A549 (cell line): ENCODE results near the gene KIF7. TPM values are rescaled to one million over a fixed set of nuclear protein-coding genes. Genes with fewer than 3 reads are reported as not detected.
A peak's percentile ranks its signal among the peaks of the same experiment; 100 is the strongest.

Experiments
- ATAC-seq, 2 experiments: fragments of 200-7000 bp in 1 of 2; fragments of >200 bp in 1 of 2; cut with Nextera tagmentation in 1 of 2; cut with Tn5 transposase in 1 of 2; 3 replicates each; pipeline versions ENCODE4 v1.8.0 to v1.9.1; 2018 to 2020; ENCODE audit warnings: mild to moderate bottlenecking in 1 of 2, moderate library complexity in 1 of 2
- CTCF ChIA-PET: fragments of 300-600 bp; sonication (Branson Sonifier 250); formaldehyde crosslinking; extraction: SDS; loops from one replicate; lab custom pipeline; 2021; ENCODE audit warnings: antibody characterized with exemption, inconsistent platforms; lab: Yijun Ruan, JAX
- POLR2A ChIA-PET: fragments of 350-600 bp; formaldehyde crosslinking; extraction: SDS; loops from one replicate; lab custom pipeline; 2021; ENCODE audit warnings: antibody characterized with exemption, inconsistent platforms; lab: Yijun Ruan, JAX
- DNase-seq, 2 experiments: peaks; one replicate each; pipeline versions ENCODE4 v3.0.0 to v3.0.0-alpha.2; 2011 to 2016; ENCODE audit warnings: low read depth in 1 of 2, low spot score in 1 of 2
- FAIRE-seq: peaks from 2 replicates; lab custom pipeline; 2011; peaks lifted over from hg19 to GRCh38; lab: Jason Lieb, UNC
- H3K27ac ChIP-seq, 2 experiments: fragments of >200 bp; sonication (Bioruptor Twin); formaldehyde crosslinking; 3 replicates each; pipeline ENCODE4 v1.5.1; 2016 to 2017
- H3K4me1 ChIP-seq: fragments of >200 bp; sonication (Bioruptor Twin); formaldehyde crosslinking; 3 replicates; pipeline ENCODE4 v1.6.1; 2016
- H3K4me2 ChIP-seq: fragments of >200 bp; sonication (Bioruptor Twin); formaldehyde crosslinking; 3 replicates; pipeline ENCODE4 v1.6.1; 2016
- H3K4me3 ChIP-seq: fragments of >200 bp; sonication (Bioruptor Twin); formaldehyde crosslinking; 3 replicates; pipeline ENCODE4 v1.5.1; 2016
- H3K9me3 ChIP-seq: fragments of >200 bp; sonication (Bioruptor Twin); formaldehyde crosslinking; 3 replicates; pipeline ENCODE4 v1.6.1; 2016
- BHLHE40 ChIP-seq: IDR thresholded peaks from 2 replicates; pipeline ENCODE4 v1.6.1; 2012; ENCODE audit warnings: low read depth, low read length, inconsistent platforms
- CBX2 ChIP-seq: fragments of 200-600 bp; sonication (generic); IDR thresholded peaks from 2 replicates; pipeline ENCODE4 v1.6.1; 2016; ENCODE audit warnings: low read depth, mild to moderate bottlenecking, borderline replicate concordance
- CEBPB ChIP-seq, 2 experiments: fragments of >200 bp in 1 of 2; sonication (Bioruptor Twin) in 1 of 2; formaldehyde crosslinking in 1 of 2; IDR thresholded peaks; 2 replicates each; pipeline ENCODE4 v1.6.1; 2012 to 2016
- CHD2 ChIP-seq: fragments of 150-350 bp; IDR thresholded peaks from 2 replicates; pipeline ENCODE4 v1.6.1; 2014; ENCODE audit warnings: low read length; ENCODE audit not compliant: partially characterized antibody
- E2F6 ChIP-seq: IDR thresholded peaks from 2 replicates; pipeline ENCODE4 v1.6.1; 2012; ENCODE audit warnings: low read depth, borderline replicate concordance
- EHF ChIP-seq: fragments of 250-450 bp; sonication (Bioruptor Pico); IDR thresholded peaks from 2 replicates; pipeline ENCODE4 v1.5.0; 2020; ENCODE audit warnings: mild to moderate bottlenecking
- EHMT2 ChIP-seq: fragments of 200-600 bp; sonication (generic); IDR thresholded peaks from 2 replicates; pipeline ENCODE4 v1.6.1; 2016; ENCODE audit warnings: antibody characterized with exemption, low read depth, mild to moderate bottlenecking, moderate library complexity
- EP300 ChIP-seq, 2 experiments: fragments of >200 bp; sonication (Bioruptor Twin); formaldehyde crosslinking; IDR thresholded peaks; 2 replicates in 1 of 2; 3 replicates in 1 of 2; pipeline ENCODE4 v1.6.1; 2016 to 2017
- ESRRA ChIP-seq: fragments of 150-350 bp; IDR thresholded peaks from 2 replicates; pipeline ENCODE4 v1.6.1; 2014; ENCODE audit warnings: mild to moderate bottlenecking, low read length, borderline replicate concordance
- FOSL2 ChIP-seq, 2 experiments: fragments of 450-650 bp in 1 of 2; fragments of >200 bp in 1 of 2; sonication (Bioruptor Twin) in 1 of 2; formaldehyde crosslinking; IDR thresholded peaks; 2 replicates each; pipeline versions ENCODE4 v1.5.0 to v1.6.1; 2016 to 2020; ENCODE audit warnings: mild to moderate bottlenecking in 1 of 2, moderate library complexity in 1 of 2
- FOXS1 ChIP-seq: fragments of 250-450 bp; sonication (Bioruptor Pico); IDR thresholded peaks from 2 replicates; pipeline ENCODE4 v1.5.0; 2020; ENCODE audit warnings: mild to moderate bottlenecking, moderate library complexity
- HDAC2 ChIP-seq: fragments of 200-600 bp; sonication (generic); IDR thresholded peaks from 2 replicates; pipeline ENCODE4 v1.6.1; 2016
- HEYL ChIP-seq: fragments of 250-450 bp; sonication (Bioruptor Pico); IDR thresholded peaks from 2 replicates; pipeline ENCODE4 v1.8.0; 2021; ENCODE audit warnings: mild to moderate bottlenecking, moderate library complexity
- HOXB5 ChIP-seq: fragments of 250-450 bp; sonication (Bioruptor Pico); IDR thresholded peaks from 2 replicates; pipeline ENCODE4 v1.5.0; 2020; ENCODE audit warnings: mild to moderate bottlenecking, moderate library complexity
- JUN ChIP-seq, 2 experiments: fragments of >200 bp; sonication (Bioruptor Twin); formaldehyde crosslinking; IDR thresholded peaks; 2 replicates in 1 of 2; 3 replicates in 1 of 2; pipeline ENCODE4 v1.6.1; 2016 to 2017
- JUNB ChIP-seq: fragments of >200 bp; sonication (Bioruptor Twin); formaldehyde crosslinking; IDR thresholded peaks from 2 replicates; pipeline ENCODE4 v1.6.1; 2016
- MYC ChIP-seq: IDR thresholded peaks from 2 replicates; pipeline ENCODE4 v1.6.1; 2012; ENCODE audit warnings: mild to moderate bottlenecking, inconsistent platforms, low read length, improper control_type of control experiment, borderline replicate concordance
- NR3C1 ChIP-seq: fragments of >200 bp; sonication (Bioruptor Twin); formaldehyde crosslinking; IDR thresholded peaks from 3 replicates; pipeline ENCODE4 v1.6.1; 2017
- POLR2A ChIP-seq: IDR thresholded peaks from 2 replicates; pipeline ENCODE4 v1.6.1; 2012; ENCODE audit warnings: mild to moderate bottlenecking, low read length
- RAD21 ChIP-seq, 2 experiments: fragments of >200 bp in 1 of 2; sonication (Bioruptor Twin) in 1 of 2; formaldehyde crosslinking in 1 of 2; IDR thresholded peaks in 1 of 2; conservative IDR thresholded peaks in 1 of 2; 2 replicates in 1 of 2; 3 replicates in 1 of 2; pipeline ENCODE4 v1.6.1; 2012 to 2018; ENCODE audit warnings: inconsistent platforms in 1 of 2
- RARB ChIP-seq: fragments of 250-450 bp; sonication (Bioruptor Pico); IDR thresholded peaks from 2 replicates; pipeline ENCODE4 v1.8.0; 2021; ENCODE audit warnings: mild to moderate bottlenecking, moderate library complexity
- SREBF2 ChIP-seq: fragments of 450-650 bp; IDR thresholded peaks from 2 replicates; pipeline ENCODE4 v1.6.1; 2014; ENCODE audit warnings: mild to moderate bottlenecking, moderate library complexity
- WGBS: methylation state at CpG from one replicate; pipeline ENCODE4 v1.1.6; 2017; ENCODE audit errors: missing lambda C conversion rate; 5-methylcytosine and 5-hydroxymethylcytosine counted together
- polyA plus RNA-seq, 4 experiments: library from polyadenylated mRNA; depleted of rRNA in 3 of 4; stranded (reverse); fragments of >200 nt; fragmentation: RNase III in 1 of 4; extraction: RNeasy Plus Mini Kit Qiagen cat#74134 plus additional on column Dnase treatment in 1 of 4; gene quantifications; 2 replicates in 3 of 4; 3 replicates in 1 of 4; pipeline ENCODE4 v1.2.3, GENCODE V29; 2011 to 2017
- TF ChIP-seq, protein P1 (sequence below): fragments of >200 bp; sonication (Bioruptor Twin); formaldehyde crosslinking; IDR thresholded peaks from 2 replicates; pipeline ENCODE4 v1.6.1; 2016
- TF ChIP-seq, protein P2 (sequence below): fragments of 200-600 bp; sonication (generic); IDR thresholded peaks from 2 replicates; pipeline ENCODE4 v1.6.1; 2016; ENCODE audit warnings: antibody characterized with exemption, mild to moderate bottlenecking, moderate library complexity
- TF ChIP-seq, protein P3 (sequence below): fragments of 150-350 bp; IDR thresholded peaks from 2 replicates; pipeline ENCODE4 v1.6.1; 2014; ENCODE audit warnings: low read depth, mild to moderate bottlenecking, low read length
- TF ChIP-seq, protein P4 (sequence below): IDR thresholded peaks from 2 replicates; pipeline ENCODE4 v1.6.1; 2012

Gene KIF7
- polyA plus RNA-seq, 2 of the 4 experiments (the other 2 are of a cell fraction) = 2.2 to 4.1 TPM

- POLR2A ChIA-PET = no interaction called here
- 44% methylated on average over 2 of the region's 2 CpGs for WGBS
- Histone ChIP-seq H3K9me3 (no peaks in the 10 kb centered on the region), H3K4me2 (no peak overlapping the region), H3K4me3 (no peak overlapping the region), H3K4me1 (peaks cover 5% of the 10 kb centered on the region; the same call in 1 of the 3 replicates), H3K27ac (no peak overlapping the region)
- ATAC-seq (peak; percentile 35 to 67; a peak in 5 of 6 replicates), DNase-seq (peak in 1 of 2 experiments; percentile 29), FAIRE-seq (no peak)
- TF ChIP-seq SREBF2 = no peak
- TF ChIP-seq BHLHE40 = no peak
- TF ChIP-seq MYC = no peak
- no peak for TF ChIP-seq EHF
- no peak for TF ChIP-seq NR3C1
- no peak for TF ChIP-seq EHMT2
- TF ChIP-seq EP300 (IDR thresholded peaks at IDR 0.05) = no peak
- no peak for TF ChIP-seq HOXB5
- no peak for TF ChIP-seq RARB (CRISPR knock-in tag)
- no peak for TF ChIP-seq JUNB
- TF ChIP-seq FOSL2 (IDR thresholded peaks at IDR 0.05) = no peak
- no peak for TF ChIP-seq FOSL2 (CRISPR knock-in tag; IDR thresholded peaks at IDR 0.05)
- TF ChIP-seq, protein P1, sequence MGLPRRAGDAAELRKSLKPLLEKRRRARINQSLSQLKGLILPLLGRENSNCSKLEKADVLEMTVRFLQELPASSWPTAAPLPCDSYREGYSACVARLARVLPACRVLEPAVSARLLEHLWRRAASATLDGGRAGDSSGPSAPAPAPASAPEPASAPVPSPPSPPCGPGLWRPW = no peak
- TF ChIP-seq RAD21 (conservative IDR thresholded peaks at IDR 0.05 in 1 of 2, IDR thresholded peaks at IDR 0.05 in 1 of 2) = no peak
- TF ChIP-seq CBX2 = no peak
- TF ChIP-seq, protein P2, sequence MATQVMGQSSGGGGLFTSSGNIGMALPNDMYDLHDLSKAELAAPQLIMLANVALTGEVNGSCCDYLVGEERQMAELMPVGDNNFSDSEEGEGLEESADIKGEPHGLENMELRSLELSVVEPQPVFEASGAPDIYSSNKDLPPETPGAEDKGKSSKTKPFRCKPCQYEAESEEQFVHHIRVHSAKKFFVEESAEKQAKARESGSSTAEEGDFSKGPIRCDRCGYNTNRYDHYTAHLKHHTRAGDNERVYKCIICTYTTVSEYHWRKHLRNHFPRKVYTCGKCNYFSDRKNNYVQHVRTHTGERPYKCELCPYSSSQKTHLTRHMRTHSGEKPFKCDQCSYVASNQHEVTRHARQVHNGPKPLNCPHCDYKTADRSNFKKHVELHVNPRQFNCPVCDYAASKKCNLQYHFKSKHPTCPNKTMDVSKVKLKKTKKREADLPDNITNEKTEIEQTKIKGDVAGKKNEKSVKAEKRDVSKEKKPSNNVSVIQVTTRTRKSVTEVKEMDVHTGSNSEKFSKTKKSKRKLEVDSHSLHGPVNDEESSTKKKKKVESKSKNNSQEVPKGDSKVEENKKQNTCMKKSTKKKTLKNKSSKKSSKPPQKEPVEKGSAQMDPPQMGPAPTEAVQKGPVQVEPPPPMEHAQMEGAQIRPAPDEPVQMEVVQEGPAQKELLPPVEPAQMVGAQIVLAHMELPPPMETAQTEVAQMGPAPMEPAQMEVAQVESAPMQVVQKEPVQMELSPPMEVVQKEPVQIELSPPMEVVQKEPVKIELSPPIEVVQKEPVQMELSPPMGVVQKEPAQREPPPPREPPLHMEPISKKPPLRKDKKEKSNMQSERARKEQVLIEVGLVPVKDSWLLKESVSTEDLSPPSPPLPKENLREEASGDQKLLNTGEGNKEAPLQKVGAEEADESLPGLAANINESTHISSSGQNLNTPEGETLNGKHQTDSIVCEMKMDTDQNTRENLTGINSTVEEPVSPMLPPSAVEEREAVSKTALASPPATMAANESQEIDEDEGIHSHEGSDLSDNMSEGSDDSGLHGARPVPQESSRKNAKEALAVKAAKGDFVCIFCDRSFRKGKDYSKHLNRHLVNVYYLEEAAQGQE = no peak
- TF ChIP-seq, protein P3, sequence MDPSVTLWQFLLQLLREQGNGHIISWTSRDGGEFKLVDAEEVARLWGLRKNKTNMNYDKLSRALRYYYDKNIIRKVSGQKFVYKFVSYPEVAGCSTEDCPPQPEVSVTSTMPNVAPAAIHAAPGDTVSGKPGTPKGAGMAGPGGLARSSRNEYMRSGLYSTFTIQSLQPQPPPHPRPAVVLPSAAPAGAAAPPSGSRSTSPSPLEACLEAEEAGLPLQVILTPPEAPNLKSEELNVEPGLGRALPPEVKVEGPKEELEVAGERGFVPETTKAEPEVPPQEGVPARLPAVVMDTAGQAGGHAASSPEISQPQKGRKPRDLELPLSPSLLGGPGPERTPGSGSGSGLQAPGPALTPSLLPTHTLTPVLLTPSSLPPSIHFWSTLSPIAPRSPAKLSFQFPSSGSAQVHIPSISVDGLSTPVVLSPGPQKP = no peak
- TF ChIP-seq HDAC2 = no peak
- no peak for TF ChIP-seq CHD2
- TF ChIP-seq, protein P4, sequence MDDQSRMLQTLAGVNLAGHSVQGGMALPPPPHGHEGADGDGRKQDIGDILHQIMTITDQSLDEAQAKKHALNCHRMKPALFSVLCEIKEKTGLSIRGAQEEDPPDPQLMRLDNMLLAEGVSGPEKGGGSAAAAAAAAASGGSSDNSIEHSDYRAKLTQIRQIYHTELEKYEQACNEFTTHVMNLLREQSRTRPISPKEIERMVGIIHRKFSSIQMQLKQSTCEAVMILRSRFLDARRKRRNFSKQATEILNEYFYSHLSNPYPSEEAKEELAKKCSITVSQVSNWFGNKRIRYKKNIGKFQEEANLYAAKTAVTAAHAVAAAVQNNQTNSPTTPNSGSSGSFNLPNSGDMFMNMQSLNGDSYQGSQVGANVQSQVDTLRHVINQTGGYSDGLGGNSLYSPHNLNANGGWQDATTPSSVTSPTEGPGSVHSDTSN = no peak
- no peak for TF ChIP-seq E2F6
- CTCF ChIA-PET = interaction anchor here (0.6 to 10.6 kb wide), 4 partner anchors 11 to 312 kb away, joined by 3 to 126 read pairs (median 8); no protein-coding TSS in a partner anchor
Observed at GRCh38 chr15:89660556-89660955, 5.3 kb upstream of the KIF7 start.

DNA sequence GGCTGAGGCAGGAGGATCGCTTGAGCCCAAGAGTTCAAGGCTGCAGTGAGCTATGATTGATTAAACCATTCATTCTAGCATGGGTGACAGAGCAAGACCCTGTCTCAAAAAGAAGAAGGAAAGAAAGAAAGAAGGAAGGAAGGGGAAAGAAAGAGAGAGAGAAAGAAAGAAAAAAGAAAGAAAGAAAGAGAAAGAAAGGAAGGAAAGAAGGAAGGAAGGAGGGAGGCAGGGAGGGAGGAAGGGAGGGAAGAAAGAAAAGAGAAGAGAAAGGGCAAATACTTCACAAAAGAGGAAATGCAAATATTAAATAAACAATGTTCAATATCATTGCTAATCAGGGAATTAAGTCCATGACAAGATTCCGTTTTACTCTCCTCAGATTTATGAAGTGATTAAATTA is 4.0 kb upstream of the KIF7 start:
- DNase-seq (no peak), ATAC-seq (no peak), FAIRE-seq (peak; percentile 23)
- no peak overlapping the region for H3K27ac ChIP-seq
- H3K9me3 ChIP-seq = no peaks in the 10 kb centered on the region
- ChIA-PET POLR2A (no interaction called here), CTCF (interaction anchor here (1.4 to 10.6 kb wide), 2 partner anchors 12 to 13 kb away, joined by 4 to 126 read pairs; no protein-coding TSS in a partner anchor)
- H3K4me2 ChIP-seq = no peak overlapping the region
- no peak overlapping the region for H3K4me3 ChIP-seq
- TF ChIP-seq FOXS1 (CRISPR knock-in tag) (no peak), JUN (IDR thresholded peaks at IDR 0.05) (no peak), MYC (no peak), HDAC2 (no peak), EHF (no peak), ESRRA (no peak), POLR2A (no peak), HEYL (CRISPR knock-in tag) (no peak), CHD2 (no peak), CEBPB (IDR thresholded peaks at IDR 0.05) (no peak)
- H3K4me1 ChIP-seq = peaks cover 3% of the 10 kb centered on the region; the same call in 1 of the 3 replicates
- 89% methylated on average over 2 of the region's 2 CpGs for WGBS
